ENCODE results near the gene GAS5. TPM values are rescaled to one million over a fixed set of nuclear protein-coding genes. Genes with fewer than 3 reads are reported as not detected.

Gene GAS5
- total and polyA plus RNA-seq, 9 of the 15 experiments (the other 6 are each of a cell fraction or from before 2014, with no cell fraction given): 565 to 1,860 (median 1,006) TPM

- no peak for TF ChIP-seq E4F1 (CRISPR knock-in tag; IDR thresholded peaks at IDR 0.05; ENCODE audit: borderline replicate concordance)
- TF ChIP-seq TAF1 (IDR thresholded peaks at IDR 0.05; ENCODE audit: control insufficient read depth, extremely low read depth, insufficient read depth, low read length, severe bottlenecking): peak; percentile 11
- TF ChIP-seq KDM5B (IDR thresholded peaks at IDR 0.05; ENCODE audit: insufficient replicate concordance, low read depth, low read length): peak; percentile 45
- peak; percentile 28; the same call in 1 of the 2 replicates for TF ChIP-seq HMGXB4 (CRISPR knock-in tag; IDR thresholded peaks at IDR 0.05)
- TF ChIP-seq FOXM1 (IDR thresholded peaks at IDR 0.05; ENCODE audit: low read depth): no peak
- TF ChIP-seq FOXM1 (CRISPR knock-in tag; IDR thresholded peaks at IDR 0.05; ENCODE audit: low read depth): peak; percentile 3; the same call in 1 of the 2 replicates
- TF ChIP-seq ZNF217 (CRISPR knock-in tag; IDR thresholded peaks at IDR 0.05): no peak
Measured at GRCh38 chr1:173866413-173867115, 1.2 kb downstream of the GAS5 start (continued).
